ENCODE measurements around the gene MYO1A. TPM values are rescaled to one million over a fixed set of nuclear protein-coding genes. Genes with fewer than 3 reads are reported as not detected.

Gene MYO1A
- total and polyA plus RNA-seq, 2 of the 13 experiments (the other 11 are each of a cell fraction or from before 2014, with no cell fraction given), result 5.3 to 6.0 TPM

- DNase-seq (ENCODE audit: low spot score) (peak; percentile 60), FAIRE-seq (peak; percentile 34), ATAC-seq (peak; percentile 36)
- in situ Hi-C loops (cut with HindIII; ENCODE audit: extremely low pct_ligation_motif_present, low pct_unique_long_range_greater_than_20kb), result no loop called here
- no peaks in the 10 kb centered on the region for H3K9me3 ChIP-seq (ENCODE audit: low read length)
- peaks cover 5 to 21% of the 10 kb centered on the region in 2 experiments; a peak in 4 of 5 replicates for H3K36me3 ChIP-seq (replicated peaks in 1 of 2; ENCODE audit: control insufficient read depth in 1 of 2, insufficient read depth in 2 of 2, low read length in 2 of 2)
- no peaks in the 10 kb centered on the region for H4K20me1 ChIP-seq (ENCODE audit: insufficient read depth, low read length)
- H3K79me2 ChIP-seq (ENCODE audit: insufficient read depth, low read length), result peaks cover 15% of the 10 kb centered on the region
- intact Hi-C loops (cut with micrococcal nuclease; ENCODE audit: unreplicated experiment), result loop anchor here (1.0 to 2.0 kb wide), 2 partner anchors 14 to 23 kb away; partner anchors contain the start of gene STAT6
- POLR2A ChIA-PET, result interaction anchor here (0.9 to 5.0 kb wide), 8 partner anchors 8 to 142 kb away, joined by 3 to 184 read pairs (median 19); partner anchors contain the start of genes LRP1, NEMP1, SHMT2 and STAT6
- H3K4me3 ChIP-seq (replicated peaks in 1 of 3; ENCODE audit: insufficient read depth in 1 of 3, low read depth in 2 of 3, low read length in 3 of 3), result peak overlapping the region; percentile 64 to 82 (median 70)
- no CpG with 5 or more reads among the region's 37 CpGs for WGBS (ENCODE audit: low lambda C conversion rate)
- peak overlapping the region; percentile 90 for H3K4me2 ChIP-seq (ENCODE audit: low read depth, low read length)
- H3K4me1 ChIP-seq (ENCODE audit: insufficient read depth, low read length), result peaks cover 28% of the 10 kb centered on the region
- no peak overlapping the region for H2AFZ ChIP-seq (ENCODE audit: low read length)
- H3K27me3 ChIP-seq (ENCODE audit: control insufficient read depth in 1 of 2, insufficient read depth in 2 of 2, low read length in 2 of 2), result no peaks in the 10 kb centered on the region; a peak in 1 of 5 replicates
- peak overlapping the region; percentile 70 for H3K9ac ChIP-seq (ENCODE audit: insufficient read depth, low read depth, low read length)
- TSS peak; percentile 68 for BruUV-seq (replicated peaks)
- CTCF ChIA-PET (ENCODE audit: low intra/inter-chr PET ratio, low total read pairs), result no interaction called here
- peak overlapping the region; percentile 88 for H3K27ac ChIP-seq (ENCODE audit: extremely low read length, insufficient read depth, low read length)
- TF ChIP-seq MXD4 (CRISPR knock-in tag; IDR thresholded peaks at IDR 0.05) (peak; percentile 0; the same call in 1 of the 2 replicates), HHEX (CRISPR knock-in tag; IDR thresholded peaks at IDR 0.05) (no peak), ZNF317 (CRISPR knock-in tag; IDR thresholded peaks at IDR 0.05) (0 out of 2 replicates have a peak, but pooled peaks have one; percentile 16), ZNF746 (CRISPR knock-in tag; IDR thresholded peaks at IDR 0.05) (0 out of 2 replicates have a peak, but pooled peaks have one; percentile 6), ZC3H4 (CRISPR knock-in tag; IDR thresholded peaks at IDR 0.05; ENCODE audit: borderline replicate concordance) (peak; percentile 45; the same call in 1 of the 2 replicates), RELA (CRISPR knock-in tag; IDR thresholded peaks at IDR 0.05) (no peak), TAF1 (CRISPR knock-in tag; IDR thresholded peaks at IDR 0.05) (peak; percentile 16; the same call in 1 of the 2 replicates), ZNF501 (CRISPR knock-in tag; IDR thresholded peaks at IDR 0.05) (peak; percentile 57; the same call in 1 of the 2 replicates), ZNF768 (CRISPR knock-in tag; IDR thresholded peaks at IDR 0.05) (no peak), DNMT1 (CRISPR knock-in tag; IDR thresholded peaks at IDR 0.05) (0 out of 2 replicates have a peak, but pooled peaks have one; percentile 1), ATF2 (CRISPR knock-in tag; IDR thresholded peaks at IDR 0.05) (no peak), ZNF280B (CRISPR knock-in tag; IDR thresholded peaks at IDR 0.05; ENCODE audit: borderline replicate concordance) (0 out of 2 replicates have a peak, but pooled peaks have one; percentile 6), POLR2A (IDR thresholded peaks at IDR 0.05; ENCODE audit: insufficient read depth in 1 of 2, low read depth in 2 of 2, low read length in 2 of 2) (peak in 1 of 2 experiments; percentile 65; a peak in 1 of 4 replicates), PCBP1 (IDR thresholded peaks at IDR 0.05; ENCODE audit: borderline replicate concordance, low read depth, low read length) (0 out of 2 replicates have a peak, but pooled peaks have one; percentile 18), PTBP1 (IDR thresholded peaks at IDR 0.05; ENCODE audit: low read depth, low read length, poor library complexity, severe bottlenecking) (peak; percentile 33), POLR2G (IDR thresholded peaks at IDR 0.05; ENCODE audit: low read depth, low read length) (peak; percentile 72; the same call in 1 of the 2 replicates), ZSCAN29 (CRISPR knock-in tag; conservative IDR thresholded peaks at IDR 0.05) (0 out of 2 replicates have a peak, but pooled peaks have one; percentile 25), ZNF777 (CRISPR knock-in tag; IDR thresholded peaks at IDR 0.05) (peak; percentile 60), FOXC1 (CRISPR knock-in tag; IDR thresholded peaks at IDR 0.05; ENCODE audit: borderline replicate concordance) (0 out of 2 replicates have a peak, but pooled peaks have one; percentile 1), THAP11 (CRISPR knock-in tag; IDR thresholded peaks at IDR 0.05) (0 out of 2 replicates have a peak, but pooled peaks have one; percentile 6), SKI (IDR thresholded peaks at IDR 0.05; ENCODE audit: partially characterized antibody) (no peak), FOSL2 (CRISPR knock-in tag; IDR thresholded peaks at IDR 0.05) (0 out of 2 replicates have a peak, but pooled peaks have one; percentile 11), TCF12 (IDR thresholded peaks at IDR 0.05) (no peak), TCF12 (CRISPR knock-in tag; IDR thresholded peaks at IDR 0.05) (no peak)
Measured at GRCh38 chr12:57087691-57088353, 37.9 kb upstream of the MYO1A start.

Data from HepG2 (cell line).